ENCODE data around the gene WWOX. TPM values are rescaled to one million over a fixed set of nuclear protein-coding genes. Genes with fewer than 3 reads are reported as not detected.

The WWOX gene
- total RNA-seq, 1 donor from 2014 or later = 29.6 TPM

GRCh38 chr16:78209951-78210661 is 110.7 kb downstream of the WWOX start:
- no peak overlapping the region for H3K4me3 ChIP-seq (ENCODE audit: low read depth, low read length)
- DNase-seq (ENCODE audit: low read depth) = peak; percentile 27
- TF ChIP-seq, protein P1, sequence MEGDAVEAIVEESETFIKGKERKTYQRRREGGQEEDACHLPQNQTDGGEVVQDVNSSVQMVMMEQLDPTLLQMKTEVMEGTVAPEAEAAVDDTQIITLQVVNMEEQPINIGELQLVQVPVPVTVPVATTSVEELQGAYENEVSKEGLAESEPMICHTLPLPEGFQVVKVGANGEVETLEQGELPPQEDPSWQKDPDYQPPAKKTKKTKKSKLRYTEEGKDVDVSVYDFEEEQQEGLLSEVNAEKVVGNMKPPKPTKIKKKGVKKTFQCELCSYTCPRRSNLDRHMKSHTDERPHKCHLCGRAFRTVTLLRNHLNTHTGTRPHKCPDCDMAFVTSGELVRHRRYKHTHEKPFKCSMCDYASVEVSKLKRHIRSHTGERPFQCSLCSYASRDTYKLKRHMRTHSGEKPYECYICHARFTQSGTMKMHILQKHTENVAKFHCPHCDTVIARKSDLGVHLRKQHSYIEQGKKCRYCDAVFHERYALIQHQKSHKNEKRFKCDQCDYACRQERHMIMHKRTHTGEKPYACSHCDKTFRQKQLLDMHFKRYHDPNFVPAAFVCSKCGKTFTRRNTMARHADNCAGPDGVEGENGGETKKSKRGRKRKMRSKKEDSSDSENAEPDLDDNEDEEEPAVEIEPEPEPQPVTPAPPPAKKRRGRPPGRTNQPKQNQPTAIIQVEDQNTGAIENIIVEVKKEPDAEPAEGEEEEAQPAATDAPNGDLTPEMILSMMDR (conservative IDR thresholded peaks at IDR 0.05; ENCODE audit: low read depth, low read length) = no peak

- no peak for DNase-seq (ENCODE audit: low read depth)
- TF ChIP-seq, protein P1 (conservative IDR thresholded peaks at IDR 0.05; ENCODE audit: low read depth, low read length) = no peak
- H3K4me3 ChIP-seq (ENCODE audit: low read depth, low read length) = no peak overlapping the region
Observed at GRCh38 chr16:78211020-78211599, 111.7 kb downstream of the WWOX start.

- DNase-seq (ENCODE audit: low read depth) = no peak
- H3K4me3 ChIP-seq (ENCODE audit: low read depth, low read length) = no peak overlapping the region
- TF ChIP-seq, protein P1 (conservative IDR thresholded peaks at IDR 0.05; ENCODE audit: low read depth, low read length) = no peak
Observed at GRCh38 chr16:78211946-78212345, 112.5 kb downstream of the WWOX start.

DNA sequence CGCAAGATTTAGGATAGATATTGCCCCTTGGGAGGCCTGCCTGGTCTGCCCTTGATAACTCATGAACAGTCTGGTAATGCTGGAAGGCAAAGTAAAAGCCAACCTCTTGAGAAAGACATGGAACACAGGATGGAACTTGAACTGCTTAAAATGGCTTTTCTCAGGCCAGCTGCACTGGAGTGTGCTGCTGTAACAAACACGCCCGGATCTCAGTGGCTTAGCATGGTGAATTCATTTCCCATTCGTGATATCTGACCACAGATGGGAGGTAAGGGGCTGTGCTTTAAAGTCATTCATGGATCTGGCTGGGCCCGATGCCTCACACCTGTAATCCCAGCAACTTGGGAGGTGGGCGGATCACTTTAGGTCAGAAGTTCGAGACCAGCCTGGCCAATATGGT is 113.2 kb downstream of the WWOX start:
- no peak for DNase-seq (ENCODE audit: low read depth)
- TF ChIP-seq, protein P1 (conservative IDR thresholded peaks at IDR 0.05; ENCODE audit: low read depth, low read length) = no peak
- H3K4me3 ChIP-seq (ENCODE audit: low read depth, low read length) = no peak overlapping the region

- TF ChIP-seq, protein P1 (conservative IDR thresholded peaks at IDR 0.05; ENCODE audit: low read depth, low read length) = no peak
Observed at GRCh38 chr16:78213751-78214150, 114.3 kb downstream of the WWOX start.

GRCh38 chr16:78215222-78215621 is 115.8 kb downstream of the WWOX start:
- TF ChIP-seq, protein P1 (conservative IDR thresholded peaks at IDR 0.05; ENCODE audit: low read depth, low read length) = no peak
- DNase-seq (ENCODE audit: low read depth) = no peak
- H3K4me3 ChIP-seq (ENCODE audit: low read depth, low read length) = no peak overlapping the region

More at GRCh38 chr16:78213751-78214150, 114.3 kb downstream of the WWOX start:
- DNase-seq (ENCODE audit: low read depth) = no peak
- no peak overlapping the region for H3K4me3 ChIP-seq (ENCODE audit: low read depth, low read length)

All from epithelial cell of proximal tubule (primary cell).